HL-60 (cell line): Measurements from ENCODE around the gene KDELR3.

Source experiments
- CTCF ChIP-seq: IDR thresholded peaks from one replicate; pipeline ENCODE4 v1.5.1; 2011; ENCODE audit warnings: low read length, control low read depth, inconsistent platforms; ENCODE audit not compliant: insufficient read depth
- GABPA ChIP-seq: IDR thresholded peaks from 2 replicates; pipeline ENCODE4 v1.6.1; 2012; ENCODE audit warnings: low read depth
- POLR2AphosphoS5 ChIP-seq: IDR thresholded peaks from 2 replicates; pipeline ENCODE4 v1.6.1; 2012; ENCODE audit warnings: low read depth
- SPI1 ChIP-seq: IDR thresholded peaks from 2 replicates; pipeline ENCODE4 v1.6.1; 2012; ENCODE audit warnings: low read depth, mild to moderate bottlenecking, borderline replicate concordance
- TF ChIP-seq, protein P1 (sequence below): IDR thresholded peaks from 2 replicates; pipeline ENCODE4 v1.6.1; 2012; ENCODE audit warnings: low read depth; ENCODE audit not compliant: insufficient replicate concordance

GRCh38 chr22:38465673-38466490, 2.0 kb upstream of the KDELR3 start:
- TF ChIP-seq CTCF: no peak
- no peak for TF ChIP-seq POLR2AphosphoS5
- TF ChIP-seq SPI1: no peak
- TF ChIP-seq, protein P1, sequence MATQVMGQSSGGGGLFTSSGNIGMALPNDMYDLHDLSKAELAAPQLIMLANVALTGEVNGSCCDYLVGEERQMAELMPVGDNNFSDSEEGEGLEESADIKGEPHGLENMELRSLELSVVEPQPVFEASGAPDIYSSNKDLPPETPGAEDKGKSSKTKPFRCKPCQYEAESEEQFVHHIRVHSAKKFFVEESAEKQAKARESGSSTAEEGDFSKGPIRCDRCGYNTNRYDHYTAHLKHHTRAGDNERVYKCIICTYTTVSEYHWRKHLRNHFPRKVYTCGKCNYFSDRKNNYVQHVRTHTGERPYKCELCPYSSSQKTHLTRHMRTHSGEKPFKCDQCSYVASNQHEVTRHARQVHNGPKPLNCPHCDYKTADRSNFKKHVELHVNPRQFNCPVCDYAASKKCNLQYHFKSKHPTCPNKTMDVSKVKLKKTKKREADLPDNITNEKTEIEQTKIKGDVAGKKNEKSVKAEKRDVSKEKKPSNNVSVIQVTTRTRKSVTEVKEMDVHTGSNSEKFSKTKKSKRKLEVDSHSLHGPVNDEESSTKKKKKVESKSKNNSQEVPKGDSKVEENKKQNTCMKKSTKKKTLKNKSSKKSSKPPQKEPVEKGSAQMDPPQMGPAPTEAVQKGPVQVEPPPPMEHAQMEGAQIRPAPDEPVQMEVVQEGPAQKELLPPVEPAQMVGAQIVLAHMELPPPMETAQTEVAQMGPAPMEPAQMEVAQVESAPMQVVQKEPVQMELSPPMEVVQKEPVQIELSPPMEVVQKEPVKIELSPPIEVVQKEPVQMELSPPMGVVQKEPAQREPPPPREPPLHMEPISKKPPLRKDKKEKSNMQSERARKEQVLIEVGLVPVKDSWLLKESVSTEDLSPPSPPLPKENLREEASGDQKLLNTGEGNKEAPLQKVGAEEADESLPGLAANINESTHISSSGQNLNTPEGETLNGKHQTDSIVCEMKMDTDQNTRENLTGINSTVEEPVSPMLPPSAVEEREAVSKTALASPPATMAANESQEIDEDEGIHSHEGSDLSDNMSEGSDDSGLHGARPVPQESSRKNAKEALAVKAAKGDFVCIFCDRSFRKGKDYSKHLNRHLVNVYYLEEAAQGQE: no peak
- no peak for TF ChIP-seq GABPA
